SK-N-SH treated with all-trans-retinoic acid at 6 μM for 48 hours (cell line): ENCODE results near the gene MB21D2.

Experiments
- ARNTL ChIP-seq: fragments of 450-650 bp; formaldehyde crosslinking; IDR thresholded peaks from 2 replicates; pipeline ENCODE4 v1.5.0; 2020; ENCODE audit warnings: low read depth, mild to moderate bottlenecking, moderate library complexity, borderline replicate concordance
- OSR1 ChIP-seq: fragments of 250-450 bp; sonication (Bioruptor Pico); IDR thresholded peaks from 2 replicates; pipeline ENCODE4 v1.8.0; 2022; ENCODE audit warnings: moderate library complexity, mild to moderate bottlenecking, inconsistent platforms
- PPARA ChIP-seq: fragments of 250-450 bp; sonication (Bioruptor Pico); IDR thresholded peaks from 2 replicates; pipeline ENCODE4 v1.5.0; 2020; ENCODE audit warnings: mild to moderate bottlenecking, borderline replicate concordance
- RARB ChIP-seq: fragments of 250-450 bp; sonication (Bioruptor Pico); IDR thresholded peaks from 2 replicates; pipeline ENCODE4 v1.8.0; 2021; ENCODE audit warnings: mild to moderate bottlenecking, moderate library complexity
- ZFP3 ChIP-seq: fragments of 250-450 bp; sonication (Bioruptor Pico); IDR thresholded peaks from 2 replicates; pipeline ENCODE4 v1.5.0; 2020; ENCODE audit warnings: mild to moderate bottlenecking, moderate library complexity
- ZNF565 ChIP-seq: fragments of 450-650 bp; formaldehyde crosslinking; conservative IDR thresholded peaks from 2 replicates; pipeline ENCODE4 v1.5.0; 2020; ENCODE audit warnings: low read depth, mild to moderate bottlenecking, moderate library complexity
- ZNF70 ChIP-seq: fragments of 450-650 bp; formaldehyde crosslinking; IDR thresholded peaks from 2 replicates; pipeline ENCODE4 v1.5.0; 2020; ENCODE audit warnings: mild to moderate bottlenecking, moderate library complexity
- TF ChIP-seq, protein P1 (sequence below): fragments of 250-450 bp; sonication (Bioruptor Pico); IDR thresholded peaks from 2 replicates; pipeline ENCODE4 v1.8.0; 2021; ENCODE audit warnings: low read depth, mild to moderate bottlenecking, moderate library complexity, borderline replicate concordance
- TF ChIP-seq, protein P2 (sequence below): fragments of 250-450 bp; sonication (Bioruptor Pico); IDR thresholded peaks from 2 replicates; pipeline ENCODE4 v1.8.0; 2020; ENCODE audit warnings: mild to moderate bottlenecking, moderate library complexity, borderline replicate concordance
- TF ChIP-seq, protein P3 (sequence below): fragments of 250-450 bp; sonication (Bioruptor Pico); IDR thresholded peaks from 2 replicates; pipeline ENCODE4 v1.5.1; 2021; ENCODE audit warnings: mild to moderate bottlenecking, moderate library complexity
- TF ChIP-seq, protein P4 (sequence below): fragments of 250-450 bp; sonication (Bioruptor Pico); IDR thresholded peaks from 2 replicates; pipeline ENCODE4 v1.5.1; 2020; ENCODE audit warnings: low read depth, mild to moderate bottlenecking, moderate library complexity
- TF ChIP-seq, protein P5 (sequence below): fragments of 250-450 bp; sonication (Bioruptor Pico); IDR thresholded peaks from 2 replicates; pipeline ENCODE4 v1.5.0; 2020; ENCODE audit warnings: mild to moderate bottlenecking, moderate library complexity

DNA sequence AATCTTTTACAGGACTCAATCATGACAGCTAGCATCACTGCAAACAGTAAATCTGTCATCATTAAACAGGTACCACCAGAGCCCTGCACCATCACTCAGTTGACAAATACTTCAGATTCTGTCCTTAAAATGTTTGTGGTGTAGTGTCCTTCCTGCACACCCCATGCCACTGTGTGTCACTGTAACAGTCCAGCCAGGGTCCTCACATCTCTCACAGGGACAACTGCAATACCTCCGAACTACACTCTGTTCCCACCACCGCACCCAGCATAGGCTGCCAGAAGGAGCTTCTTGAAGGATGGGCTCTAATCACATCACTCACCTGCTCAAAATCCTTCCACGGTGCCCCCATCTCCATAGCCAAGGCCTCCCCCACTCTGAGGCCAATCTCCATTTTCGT lies 100.2 kb downstream of the MB21D2 start:
- TF ChIP-seq, protein P1, sequence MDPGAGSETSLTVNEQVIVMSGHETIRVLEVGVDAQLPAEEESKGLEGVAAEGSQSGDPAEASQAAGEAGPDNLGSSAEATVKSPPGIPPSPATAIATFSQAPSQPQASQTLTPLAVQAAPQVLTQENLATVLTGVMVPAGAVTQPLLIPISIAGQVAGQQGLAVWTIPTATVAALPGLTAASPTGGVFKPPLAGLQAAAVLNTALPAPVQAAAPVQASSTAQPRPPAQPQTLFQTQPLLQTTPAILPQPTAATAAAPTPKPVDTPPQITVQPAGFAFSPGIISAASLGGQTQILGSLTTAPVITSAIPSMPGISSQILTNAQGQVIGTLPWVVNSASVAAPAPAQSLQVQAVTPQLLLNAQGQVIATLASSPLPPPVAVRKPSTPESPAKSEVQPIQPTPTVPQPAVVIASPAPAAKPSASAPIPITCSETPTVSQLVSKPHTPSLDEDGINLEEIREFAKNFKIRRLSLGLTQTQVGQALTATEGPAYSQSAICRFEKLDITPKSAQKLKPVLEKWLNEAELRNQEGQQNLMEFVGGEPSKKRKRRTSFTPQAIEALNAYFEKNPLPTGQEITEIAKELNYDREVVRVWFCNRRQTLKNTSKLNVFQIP: no peak
- TF ChIP-seq, protein P2, sequence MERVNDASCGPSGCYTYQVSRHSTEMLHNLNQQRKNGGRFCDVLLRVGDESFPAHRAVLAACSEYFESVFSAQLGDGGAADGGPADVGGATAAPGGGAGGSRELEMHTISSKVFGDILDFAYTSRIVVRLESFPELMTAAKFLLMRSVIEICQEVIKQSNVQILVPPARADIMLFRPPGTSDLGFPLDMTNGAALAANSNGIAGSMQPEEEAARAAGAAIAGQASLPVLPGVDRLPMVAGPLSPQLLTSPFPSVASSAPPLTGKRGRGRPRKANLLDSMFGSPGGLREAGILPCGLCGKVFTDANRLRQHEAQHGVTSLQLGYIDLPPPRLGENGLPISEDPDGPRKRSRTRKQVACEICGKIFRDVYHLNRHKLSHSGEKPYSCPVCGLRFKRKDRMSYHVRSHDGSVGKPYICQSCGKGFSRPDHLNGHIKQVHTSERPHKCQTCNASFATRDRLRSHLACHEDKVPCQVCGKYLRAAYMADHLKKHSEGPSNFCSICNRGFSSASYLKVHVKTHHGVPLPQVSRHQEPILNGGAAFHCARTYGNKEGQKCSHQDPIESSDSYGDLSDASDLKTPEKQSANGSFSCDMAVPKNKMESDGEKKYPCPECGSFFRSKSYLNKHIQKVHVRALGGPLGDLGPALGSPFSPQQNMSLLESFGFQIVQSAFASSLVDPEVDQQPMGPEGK (CRISPR knock-in tag): no peak
- TF ChIP-seq ZFP3 (CRISPR knock-in tag): no peak
- TF ChIP-seq, protein P3, sequence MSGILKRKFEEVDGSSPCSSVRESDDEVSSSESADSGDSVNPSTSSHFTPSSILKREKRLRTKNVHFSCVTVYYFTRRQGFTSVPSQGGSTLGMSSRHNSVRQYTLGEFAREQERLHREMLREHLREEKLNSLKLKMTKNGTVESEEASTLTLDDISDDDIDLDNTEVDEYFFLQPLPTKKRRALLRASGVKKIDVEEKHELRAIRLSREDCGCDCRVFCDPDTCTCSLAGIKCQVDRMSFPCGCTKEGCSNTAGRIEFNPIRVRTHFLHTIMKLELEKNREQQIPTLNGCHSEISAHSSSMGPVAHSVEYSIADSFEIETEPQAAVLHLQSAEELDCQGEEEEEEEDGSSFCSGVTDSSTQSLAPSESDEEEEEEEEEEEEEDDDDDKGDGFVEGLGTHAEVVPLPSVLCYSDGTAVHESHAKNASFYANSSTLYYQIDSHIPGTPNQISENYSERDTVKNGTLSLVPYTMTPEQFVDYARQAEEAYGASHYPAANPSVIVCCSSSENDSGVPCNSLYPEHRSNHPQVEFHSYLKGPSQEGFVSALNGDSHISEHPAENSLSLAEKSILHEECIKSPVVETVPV (CRISPR knock-in tag): no peak
- no peak for TF ChIP-seq ARNTL (CRISPR knock-in tag)
- TF ChIP-seq ZNF70: no peak
- TF ChIP-seq, protein P4, sequence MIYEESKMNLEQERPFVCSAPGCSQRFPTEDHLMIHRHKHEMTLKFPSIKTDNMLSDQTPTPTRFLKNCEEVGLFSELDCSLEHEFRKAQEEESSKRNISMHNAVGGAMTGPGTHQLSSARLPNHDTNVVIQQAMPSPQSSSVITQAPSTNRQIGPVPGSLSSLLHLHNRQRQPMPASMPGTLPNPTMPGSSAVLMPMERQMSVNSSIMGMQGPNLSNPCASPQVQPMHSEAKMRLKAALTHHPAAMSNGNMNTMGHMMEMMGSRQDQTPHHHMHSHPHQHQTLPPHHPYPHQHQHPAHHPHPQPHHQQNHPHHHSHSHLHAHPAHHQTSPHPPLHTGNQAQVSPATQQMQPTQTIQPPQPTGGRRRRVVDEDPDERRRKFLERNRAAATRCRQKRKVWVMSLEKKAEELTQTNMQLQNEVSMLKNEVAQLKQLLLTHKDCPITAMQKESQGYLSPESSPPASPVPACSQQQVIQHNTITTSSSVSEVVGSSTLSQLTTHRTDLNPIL (CRISPR knock-in tag): no peak
- no peak for TF ChIP-seq OSR1
- TF ChIP-seq PPARA: no peak
- TF ChIP-seq, protein P5, sequence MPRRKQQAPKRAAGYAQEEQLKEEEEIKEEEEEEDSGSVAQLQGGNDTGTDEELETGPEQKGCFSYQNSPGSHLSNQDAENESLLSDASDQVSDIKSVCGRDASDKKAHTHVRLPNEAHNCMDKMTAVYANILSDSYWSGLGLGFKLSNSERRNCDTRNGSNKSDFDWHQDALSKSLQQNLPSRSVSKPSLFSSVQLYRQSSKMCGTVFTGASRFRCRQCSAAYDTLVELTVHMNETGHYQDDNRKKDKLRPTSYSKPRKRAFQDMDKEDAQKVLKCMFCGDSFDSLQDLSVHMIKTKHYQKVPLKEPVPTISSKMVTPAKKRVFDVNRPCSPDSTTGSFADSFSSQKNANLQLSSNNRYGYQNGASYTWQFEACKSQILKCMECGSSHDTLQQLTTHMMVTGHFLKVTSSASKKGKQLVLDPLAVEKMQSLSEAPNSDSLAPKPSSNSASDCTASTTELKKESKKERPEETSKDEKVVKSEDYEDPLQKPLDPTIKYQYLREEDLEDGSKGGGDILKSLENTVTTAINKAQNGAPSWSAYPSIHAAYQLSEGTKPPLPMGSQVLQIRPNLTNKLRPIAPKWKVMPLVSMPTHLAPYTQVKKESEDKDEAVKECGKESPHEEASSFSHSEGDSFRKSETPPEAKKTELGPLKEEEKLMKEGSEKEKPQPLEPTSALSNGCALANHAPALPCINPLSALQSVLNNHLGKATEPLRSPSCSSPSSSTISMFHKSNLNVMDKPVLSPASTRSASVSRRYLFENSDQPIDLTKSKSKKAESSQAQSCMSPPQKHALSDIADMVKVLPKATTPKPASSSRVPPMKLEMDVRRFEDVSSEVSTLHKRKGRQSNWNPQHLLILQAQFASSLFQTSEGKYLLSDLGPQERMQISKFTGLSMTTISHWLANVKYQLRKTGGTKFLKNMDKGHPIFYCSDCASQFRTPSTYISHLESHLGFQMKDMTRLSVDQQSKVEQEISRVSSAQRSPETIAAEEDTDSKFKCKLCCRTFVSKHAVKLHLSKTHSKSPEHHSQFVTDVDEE (CRISPR knock-in tag): no peak
- TF ChIP-seq RARB (CRISPR knock-in tag): no peak
- no peak for TF ChIP-seq ZNF565 (CRISPR knock-in tag)
